SKM-1 treated with dmso at 0.1 percent for 144 hours (cell line): ENCODE data around the gene MOB3A.

Experiments
- DNase-seq: peaks from one replicate; lab custom pipeline; 2025; ENCODE audit not compliant: unreplicated experiment; lab: John Stamatoyannopoulos, UW

Gene MOB3A

DNA sequence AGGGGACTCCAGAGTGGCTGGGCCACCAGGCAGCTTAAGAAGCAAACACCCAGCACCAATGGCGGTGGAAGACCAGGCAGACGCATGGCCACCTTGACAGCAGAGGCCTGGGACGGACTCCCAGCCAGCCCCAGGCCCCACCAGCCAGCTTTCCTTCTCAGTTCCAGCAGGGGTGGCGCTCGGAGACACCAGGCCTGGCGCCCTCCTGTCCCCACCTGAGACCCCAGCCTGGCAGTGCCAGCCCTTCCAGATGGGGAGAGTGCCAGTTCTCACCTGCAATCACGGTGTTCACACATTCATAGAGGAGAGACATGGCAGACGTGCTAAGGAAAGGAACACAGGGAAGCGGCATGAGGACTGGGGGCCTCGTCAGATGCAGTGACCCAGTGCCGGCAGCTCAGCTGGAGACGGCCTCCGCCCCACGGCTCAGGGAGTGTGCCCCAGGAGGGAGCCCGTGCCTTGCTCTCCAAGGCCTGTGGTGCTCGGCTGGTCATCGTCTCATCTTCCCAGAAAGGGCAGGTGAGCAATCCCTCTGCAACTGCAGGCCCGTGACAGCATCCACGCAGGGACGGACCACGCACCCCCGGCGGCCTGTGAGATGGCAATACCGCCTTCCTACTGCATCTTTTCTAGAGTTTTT, 30.9 kb upstream of the MOB3A start:
- no peak for DNase-seq

DNA sequence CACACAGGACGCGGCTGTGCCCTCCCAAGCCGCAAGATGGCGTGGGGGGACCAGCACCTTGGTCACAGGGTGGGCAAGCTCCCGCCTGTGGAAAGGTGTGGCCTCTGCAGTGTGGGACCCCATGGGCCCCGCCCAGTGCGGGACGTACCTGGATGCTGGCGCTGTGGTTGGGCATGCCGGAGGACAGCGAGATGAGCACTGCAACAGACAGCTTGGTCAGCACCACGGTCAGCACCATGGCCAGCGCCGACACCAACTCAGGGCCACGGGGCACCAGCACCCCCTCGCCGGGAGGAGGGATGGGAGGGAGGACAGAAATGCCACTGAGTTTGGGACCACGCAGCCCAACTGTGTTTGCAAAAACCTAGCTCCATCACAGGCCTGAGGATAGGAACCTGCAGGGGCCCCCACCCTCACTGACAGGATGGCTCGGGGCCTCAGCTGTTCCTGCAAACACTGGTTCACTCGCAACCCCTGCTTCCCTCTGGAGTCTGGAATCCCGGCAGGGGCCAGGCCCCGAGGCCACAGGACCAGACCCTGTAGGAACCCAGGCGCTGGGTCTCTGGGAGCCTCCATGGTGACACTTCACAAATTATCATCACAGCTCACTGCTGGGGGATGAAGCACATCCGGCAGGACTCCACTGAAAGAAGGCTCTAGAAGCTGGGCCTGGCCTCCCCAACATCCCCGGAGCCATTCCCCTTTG, 27.7 kb upstream of the MOB3A start:
- no peak for DNase-seq

DNA sequence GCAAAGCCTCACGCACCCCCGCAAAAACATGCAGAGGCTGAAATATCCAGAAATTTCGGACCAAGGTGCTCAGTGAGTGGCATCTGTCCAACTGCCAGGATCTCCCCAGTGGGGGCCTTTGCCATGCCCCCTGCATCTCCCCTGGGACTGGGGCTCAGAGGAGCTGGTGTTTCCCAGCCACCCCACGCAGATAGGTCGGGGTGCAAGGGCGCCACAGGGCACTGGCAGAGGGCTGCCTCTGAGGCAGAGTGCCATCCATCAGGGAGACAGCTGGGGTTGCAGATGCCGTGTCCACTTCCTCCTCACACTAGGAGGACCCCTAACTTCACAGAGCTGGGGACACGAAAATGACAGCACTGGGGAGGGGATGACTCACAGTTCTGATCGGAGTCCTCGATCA, 26.9 kb upstream of the MOB3A start:
- DNase-seq, result no peak

DNA sequence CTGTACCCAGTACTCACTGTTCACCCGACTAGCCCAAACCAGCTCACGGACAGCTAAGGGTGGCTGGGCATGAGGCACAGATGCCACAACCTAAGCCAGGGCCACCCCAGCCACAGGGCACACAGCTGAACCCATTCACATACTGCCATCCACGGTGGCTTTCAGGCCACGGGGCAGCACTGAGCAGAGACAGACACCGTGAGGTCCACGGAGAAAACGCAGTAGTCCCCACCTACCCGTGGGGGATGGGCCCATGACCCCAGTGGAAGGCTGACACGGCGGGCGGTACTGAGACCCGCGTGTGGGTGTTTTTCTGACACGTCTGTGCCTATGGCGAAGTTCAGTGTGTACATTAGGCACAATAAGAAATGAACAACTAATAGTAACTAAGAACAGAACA, 26.1 kb upstream of the MOB3A start:
- no peak for DNase-seq

DNA sequence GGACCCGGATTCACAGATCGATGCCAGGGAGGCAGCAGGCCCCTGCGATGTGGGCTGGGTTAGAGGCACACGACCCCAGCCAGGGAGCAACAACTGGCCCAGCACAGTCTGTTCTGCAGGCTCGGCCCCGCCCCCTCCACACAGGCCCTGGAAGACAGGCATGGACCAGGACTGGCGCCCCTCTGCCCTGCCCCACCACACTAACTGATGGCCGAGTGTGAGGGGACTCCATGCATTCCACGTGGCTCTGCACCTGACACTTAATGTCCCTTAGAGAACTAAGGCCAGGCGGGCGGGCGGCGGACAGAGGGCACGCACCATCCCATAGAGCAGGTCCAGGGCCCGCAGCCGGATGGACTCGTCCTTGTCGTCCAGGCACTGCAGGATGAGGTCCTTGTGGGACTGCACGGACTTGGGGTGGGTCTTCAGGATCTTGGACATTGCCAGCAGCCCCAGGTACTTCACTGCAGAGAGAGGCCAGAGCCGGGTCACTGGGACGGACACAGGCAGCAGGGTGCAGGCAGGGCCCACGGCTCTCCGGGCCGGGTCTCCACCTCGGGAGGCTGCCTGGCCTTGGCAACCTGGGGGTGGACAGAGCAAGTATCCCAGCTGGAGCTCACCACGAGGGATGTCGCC, 25.4 kb upstream of the MOB3A start:
- DNase-seq, result no peak

DNA sequence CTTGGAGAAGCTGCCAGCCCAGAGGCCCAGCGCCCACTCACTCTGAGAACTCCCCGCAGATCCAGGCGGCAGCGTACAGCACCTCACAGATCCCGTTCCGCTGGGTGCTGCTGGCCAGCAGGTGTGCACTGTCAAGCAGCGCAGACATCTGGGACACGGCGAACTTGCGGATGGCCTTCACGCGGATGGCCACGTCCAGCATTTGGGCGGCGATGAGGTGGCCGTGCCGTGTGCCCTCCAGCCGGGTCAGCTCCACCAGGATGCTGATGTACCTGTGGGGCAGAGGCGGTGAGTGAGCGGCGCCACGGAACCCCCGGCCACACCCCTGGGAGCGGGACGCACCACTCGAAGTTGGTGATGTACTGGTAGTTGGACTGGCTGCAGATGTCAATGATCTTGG, 24.7 kb upstream of the MOB3A start:
- DNase-seq, result no peak

DNA sequence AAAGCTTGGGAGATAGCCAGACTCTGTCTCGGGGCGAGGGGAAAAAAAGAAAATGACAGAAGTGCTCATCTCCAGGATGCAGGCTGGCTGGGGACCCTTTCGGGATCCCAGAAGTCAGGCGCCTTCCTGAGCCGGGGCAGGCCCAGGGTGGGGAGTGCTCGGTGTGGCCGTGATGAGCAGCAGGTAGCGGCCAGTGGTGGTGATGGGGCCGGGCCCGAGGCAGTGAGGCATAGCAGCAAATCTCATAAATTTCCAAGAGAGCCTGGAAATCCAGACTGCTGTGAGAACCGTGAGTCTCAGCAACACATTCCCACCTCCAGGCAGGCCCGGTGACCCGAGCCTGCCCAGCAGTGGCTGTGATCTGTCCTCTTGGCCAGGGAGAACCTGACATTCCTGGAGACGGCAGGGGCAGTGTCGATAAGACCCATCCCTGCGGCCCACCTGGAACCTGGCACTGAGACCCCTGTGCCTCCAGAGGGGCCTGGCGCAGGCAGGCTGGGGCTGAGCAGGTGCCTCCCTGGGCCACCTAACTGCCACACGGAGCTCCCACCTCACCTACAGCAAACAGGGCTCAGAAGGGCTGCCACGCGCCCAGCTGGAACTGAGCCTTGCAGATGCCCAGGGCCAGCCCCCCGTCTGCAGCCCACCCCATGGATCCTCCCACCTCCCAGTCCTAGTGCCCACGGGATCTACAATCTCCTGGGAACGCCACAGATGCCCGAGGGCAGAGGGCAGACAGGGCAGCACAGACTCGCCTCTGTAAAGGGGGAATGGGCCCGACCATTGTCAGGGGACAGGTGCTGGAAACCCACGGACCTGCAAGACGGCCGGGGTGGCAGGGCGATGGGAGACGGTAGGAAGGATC, 24.0 kb upstream of the MOB3A start:
- DNase-seq, result no peak

DNA sequence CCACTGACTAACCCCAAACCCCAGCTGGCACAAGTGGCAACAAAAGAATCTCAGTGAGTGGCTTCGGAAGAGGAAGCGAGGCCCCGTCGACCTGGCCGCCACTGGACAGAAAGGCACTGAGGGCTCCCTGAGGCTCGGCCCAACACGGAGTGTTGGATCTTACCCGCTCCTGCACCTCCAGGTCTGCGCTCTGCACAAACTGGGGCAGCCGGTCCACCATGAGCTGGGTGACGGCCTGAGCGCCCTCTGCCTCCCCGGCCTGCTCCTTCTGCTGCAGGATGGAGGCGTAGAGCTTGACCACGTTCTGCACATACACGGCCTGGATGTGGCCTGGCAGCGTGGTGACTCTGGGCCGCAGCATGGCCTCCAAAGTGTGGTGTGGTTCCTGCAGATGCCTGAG, 22.3 kb upstream of the MOB3A start:
- no peak for DNase-seq

DNA sequence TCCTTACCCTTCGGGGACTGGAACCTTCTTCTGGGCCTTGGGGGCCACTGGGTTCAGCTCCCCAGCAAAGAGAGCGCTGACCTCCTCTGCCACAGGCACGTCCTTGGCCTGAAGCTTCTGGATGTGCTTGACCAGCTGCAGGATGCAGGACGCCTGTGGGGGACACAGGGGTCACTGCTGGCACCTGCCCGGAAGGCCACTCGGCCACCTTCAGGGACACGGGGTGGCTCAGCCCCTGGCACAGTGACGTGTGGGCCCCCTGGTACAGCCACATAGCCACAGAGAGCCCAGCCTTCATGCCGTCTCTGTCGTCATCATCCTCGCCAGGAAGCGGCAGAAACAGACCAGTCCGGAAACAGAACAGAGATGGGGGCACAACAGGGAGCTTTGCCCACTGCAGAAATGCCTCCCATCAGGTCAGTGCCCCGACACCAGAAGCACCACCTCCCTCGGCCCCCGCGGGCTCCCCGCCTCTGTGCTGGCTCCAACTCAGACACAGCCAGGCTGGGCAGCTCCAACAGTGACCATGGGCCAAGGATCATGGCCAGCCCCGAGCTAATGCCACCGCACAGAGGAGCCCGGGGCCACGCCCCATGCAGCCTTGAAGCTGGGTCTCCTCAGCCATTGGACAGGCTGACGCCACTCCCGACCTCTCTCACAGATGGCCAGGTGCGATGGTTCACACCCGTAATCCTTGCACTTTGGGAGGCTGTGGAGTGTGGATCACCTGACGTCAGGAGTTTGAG, 21.3 kb upstream of the MOB3A start:
- no peak for DNase-seq

DNA sequence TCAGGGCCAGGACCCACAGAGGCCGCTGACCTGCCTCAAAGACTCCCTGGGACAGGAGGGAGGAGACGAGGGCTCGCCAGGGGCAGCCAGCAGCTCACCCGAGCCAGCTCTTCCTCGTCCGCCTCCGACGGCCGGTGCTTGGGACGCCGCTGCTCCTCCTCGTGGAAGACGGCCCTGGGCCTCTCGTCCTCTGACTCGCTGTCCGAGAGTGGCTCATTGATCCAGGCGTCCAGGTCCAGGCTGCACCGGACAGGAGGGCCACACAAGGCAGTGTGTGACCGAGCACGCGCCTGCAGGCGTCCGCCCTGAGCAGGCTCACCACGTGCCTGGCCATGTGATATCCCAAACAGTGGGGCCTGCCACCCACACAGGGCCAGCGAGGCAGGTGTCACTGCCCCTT, 20.4 kb upstream of the MOB3A start:
- no peak for DNase-seq

DNA sequence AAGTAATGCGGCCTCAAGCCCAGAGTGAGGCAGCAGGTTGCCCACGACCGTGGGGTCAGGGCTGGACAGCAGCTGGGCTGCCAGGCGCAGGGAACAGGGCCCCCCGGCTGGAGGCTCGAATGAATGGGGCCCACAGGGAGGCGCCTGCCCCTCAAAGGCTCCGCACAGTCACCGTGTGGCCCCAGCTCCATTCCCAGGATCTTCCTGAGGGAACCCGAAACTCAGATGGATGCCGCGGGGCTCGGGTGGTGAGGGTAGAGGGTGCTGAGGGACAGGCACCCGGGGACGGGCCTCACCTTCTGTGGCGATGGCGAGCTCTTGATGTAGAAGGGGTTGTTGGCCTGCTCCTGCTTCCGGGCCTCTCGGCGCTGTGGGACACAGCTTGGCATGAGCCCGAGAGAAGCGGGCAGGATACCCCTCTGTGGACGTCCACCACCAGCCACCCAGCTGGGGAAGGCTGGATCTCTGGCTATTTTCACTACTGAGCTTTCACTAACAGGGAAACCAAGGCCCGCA, 19.8 kb upstream of the MOB3A start:
- no peak for DNase-seq

DNA sequence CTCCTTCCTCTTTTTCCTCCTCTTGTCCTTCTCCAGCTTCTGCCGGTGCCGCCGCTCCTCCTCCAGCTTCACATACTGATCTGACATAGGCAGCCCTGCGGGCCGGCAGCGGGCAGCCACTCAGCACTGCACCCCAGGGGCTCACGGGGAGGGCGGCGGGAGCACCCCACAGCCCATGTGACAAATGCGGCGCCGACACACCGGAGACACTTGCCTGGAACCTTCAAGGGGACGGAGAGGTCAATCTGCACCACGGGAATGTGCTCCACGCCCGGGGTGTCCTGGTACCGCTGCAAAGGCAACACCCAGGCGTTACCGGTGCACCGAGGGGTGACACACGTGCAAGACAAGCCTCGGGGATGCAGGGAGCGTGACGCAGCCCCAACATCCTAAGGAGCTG, 19.2 kb upstream of the MOB3A start:
- no peak for DNase-seq

DNA sequence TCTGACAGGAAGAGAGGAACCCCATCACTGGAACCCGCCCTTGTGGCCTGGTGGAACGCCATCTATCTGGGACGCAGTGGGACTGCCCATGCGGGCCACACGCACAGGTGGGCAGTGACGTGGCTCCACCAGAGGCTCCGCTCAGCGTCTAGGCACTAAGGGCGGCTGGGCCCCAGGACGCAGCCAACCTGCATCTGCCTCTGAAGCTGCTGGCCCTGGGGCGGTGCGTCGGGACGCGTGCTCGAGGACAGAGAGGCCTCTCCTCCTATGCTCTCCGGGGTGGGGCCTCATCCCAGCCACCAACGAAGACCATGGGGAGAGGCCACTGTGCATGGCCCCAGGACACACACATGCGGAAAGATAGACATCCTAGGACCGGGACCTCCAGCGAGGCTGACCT, 18.7 kb upstream of the MOB3A start:
- no peak for DNase-seq

DNA sequence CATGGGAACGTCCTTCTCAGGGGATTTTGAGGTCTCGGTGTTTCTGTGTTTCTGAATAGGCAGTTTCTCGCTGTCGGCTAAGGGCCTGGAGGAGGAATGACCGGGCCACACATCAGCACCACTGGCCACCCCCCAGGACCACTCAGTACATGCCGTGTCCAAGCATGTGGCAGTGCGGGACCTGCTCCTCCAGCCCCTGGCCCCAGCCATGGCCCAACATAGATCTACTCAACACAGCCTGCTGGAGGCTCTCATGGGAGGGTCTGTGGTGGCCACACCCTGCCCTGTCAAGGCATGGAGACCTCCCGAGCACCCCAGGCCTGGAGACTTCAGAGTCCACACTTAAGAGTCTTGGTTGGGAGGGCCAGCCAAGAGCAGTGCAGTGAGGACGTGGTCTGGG, 18.1 kb upstream of the MOB3A start:
- no peak for DNase-seq

DNA sequence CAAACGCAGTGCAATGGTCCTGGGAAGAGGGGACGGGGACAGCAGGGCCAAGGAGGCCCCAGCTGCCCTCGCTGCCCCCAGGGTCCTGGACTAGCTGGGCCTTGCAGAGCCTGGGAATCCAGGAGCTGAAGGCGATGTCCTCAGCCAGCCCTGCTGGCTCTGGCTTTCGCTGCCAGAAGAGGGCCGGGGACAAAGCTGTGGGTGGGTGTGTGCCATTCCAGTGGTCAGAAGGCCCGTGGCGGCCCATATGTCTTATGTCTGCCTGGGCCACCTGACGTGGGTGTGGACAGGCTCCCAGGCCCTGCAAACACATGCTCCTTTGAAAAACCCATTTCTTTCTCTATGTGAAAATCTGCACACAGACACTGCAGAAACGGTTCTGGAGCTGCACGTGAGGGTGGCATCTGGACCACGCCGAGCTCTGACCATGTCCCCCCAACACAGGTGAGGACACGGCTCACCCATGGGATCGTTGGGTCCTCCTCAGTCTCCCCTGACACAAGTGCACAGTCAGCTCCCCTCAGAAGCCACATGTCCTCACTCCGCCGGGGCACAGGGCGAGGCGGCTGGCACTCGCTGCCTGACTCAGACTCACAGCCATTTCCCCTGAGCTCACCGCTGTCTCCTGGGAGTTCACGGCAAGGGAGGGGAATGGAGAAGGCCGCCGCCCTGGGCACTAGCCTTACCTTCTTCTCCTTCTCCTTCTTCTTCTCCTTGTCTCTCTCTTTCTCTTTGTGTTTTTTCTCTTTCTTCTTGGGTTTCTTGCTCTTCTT, 17.5 kb upstream of the MOB3A start:
- no peak for DNase-seq

DNA sequence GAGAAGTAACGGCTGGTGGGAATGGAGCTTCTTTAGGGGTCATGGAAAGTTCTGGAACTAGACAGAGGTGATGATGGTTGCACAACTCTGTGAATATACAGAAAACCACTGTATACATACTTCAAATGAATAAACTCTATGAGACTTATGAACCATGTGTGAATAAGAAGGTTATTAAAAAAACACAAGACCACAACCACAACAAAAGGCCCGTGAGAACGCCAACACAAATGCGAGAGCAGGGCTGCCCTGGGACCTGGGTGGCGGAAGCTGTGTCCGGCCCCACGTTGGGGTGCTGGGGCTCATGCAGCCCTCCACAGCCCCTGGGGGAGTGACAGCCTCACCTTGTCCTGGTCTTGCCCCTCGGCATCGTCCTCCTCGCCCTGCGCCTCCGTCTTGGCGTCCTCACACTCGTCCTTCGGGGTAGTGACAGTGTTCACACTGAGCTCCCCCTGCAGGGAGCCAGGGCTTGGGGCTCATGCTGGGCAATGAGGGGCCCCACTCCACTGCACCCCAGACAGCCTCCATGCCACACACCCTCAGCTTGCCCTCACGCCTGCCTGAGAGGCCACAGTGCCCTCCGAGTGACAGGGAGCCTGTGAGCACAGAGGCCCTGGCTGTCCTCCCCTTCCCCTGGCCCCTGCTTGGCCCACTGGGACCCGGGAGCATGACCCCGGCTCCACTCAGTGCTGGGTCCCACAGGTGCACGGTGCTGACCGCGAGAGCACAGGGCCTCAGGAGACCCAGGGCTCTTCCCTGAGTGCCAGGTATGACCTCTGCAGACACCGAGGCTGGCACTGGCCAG, 16.6 kb upstream of the MOB3A start:
- DNase-seq, result no peak

DNA sequence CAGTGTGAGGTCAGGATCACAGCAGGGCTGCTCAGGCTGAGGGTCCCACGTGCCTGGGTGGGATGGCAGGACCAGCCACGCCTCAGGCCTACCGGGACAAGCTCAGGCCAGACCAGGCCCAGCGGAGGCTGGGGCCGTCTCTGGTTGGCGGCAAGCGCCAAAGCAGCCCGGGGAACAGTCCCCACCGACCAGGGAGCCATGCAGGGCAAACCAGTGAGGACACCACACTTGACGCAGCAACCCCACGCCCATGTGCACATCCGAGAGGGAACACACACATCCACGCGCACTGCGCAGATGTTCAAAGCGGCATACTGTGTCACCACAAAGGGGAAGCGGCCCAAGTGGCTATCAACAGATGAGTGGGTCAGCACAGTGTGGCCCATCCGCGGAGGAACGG, 15.8 kb upstream of the MOB3A start:
- no peak for DNase-seq

DNA sequence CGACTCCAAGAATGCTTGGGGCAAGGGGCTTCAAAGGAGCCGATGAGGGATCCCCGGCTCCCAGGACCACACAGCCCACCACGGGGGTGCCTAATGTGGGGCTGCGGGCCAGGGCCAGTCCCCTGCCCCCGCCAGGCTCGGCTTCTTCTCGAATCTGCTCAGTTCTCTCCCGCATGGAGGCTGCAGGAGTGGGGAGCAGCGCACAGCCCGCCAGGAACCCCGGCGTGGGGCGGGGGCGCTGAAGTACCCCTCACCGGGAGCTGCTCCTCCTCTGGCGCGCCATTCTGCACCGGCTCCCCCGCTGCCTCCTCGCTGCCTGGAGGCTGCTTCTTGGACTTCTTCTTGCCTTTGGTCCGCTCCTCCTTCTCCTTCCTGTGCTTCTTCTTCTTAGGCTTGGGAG, 15.3 kb upstream of the MOB3A start:
- no peak for DNase-seq

DNA sequence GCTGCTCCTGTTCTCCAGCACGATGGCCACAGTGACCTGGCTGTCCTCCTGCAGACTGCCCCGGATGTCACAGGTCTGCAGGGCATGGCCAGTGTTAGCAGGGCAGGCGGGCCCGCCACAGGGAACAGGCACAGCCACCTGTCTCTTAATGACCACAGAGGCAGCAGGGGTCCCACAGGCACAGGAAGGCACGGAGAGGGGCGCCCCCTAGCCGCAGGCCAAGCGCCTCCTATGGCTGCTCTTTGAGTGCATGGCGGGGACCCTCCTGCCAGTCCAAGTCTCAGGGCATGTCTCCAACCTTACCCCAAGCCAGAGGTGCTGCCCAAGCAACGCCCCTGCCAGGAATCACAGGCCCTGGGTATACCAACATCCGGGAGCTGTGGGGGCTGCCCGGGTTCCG, 14.7 kb upstream of the MOB3A start:
- DNase-seq, result no peak
